ENCODE data around the gene EIF4EBP3.

Gene EIF4EBP3

DNA sequence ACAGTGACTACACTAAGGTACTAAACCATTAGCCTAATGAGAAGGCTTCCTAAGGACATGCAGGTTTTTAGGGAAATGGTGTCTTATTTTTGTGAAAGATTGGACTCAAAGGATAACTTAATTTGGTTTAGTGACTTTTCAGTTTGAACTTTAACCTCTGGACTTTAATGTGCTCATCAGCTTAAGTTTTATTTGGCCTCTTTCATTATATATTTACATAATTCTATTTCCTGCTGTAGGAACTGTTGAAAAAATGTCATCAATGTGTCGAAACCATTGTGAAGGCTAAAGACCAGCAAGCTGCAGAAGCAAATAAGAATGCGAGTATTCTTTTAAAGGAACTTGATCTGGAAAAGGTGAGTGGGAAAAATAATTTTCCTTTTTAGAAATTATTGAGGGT is 34.3 kb upstream of the EIF4EBP3 start:
- TF ChIP-seq, protein P1, sequence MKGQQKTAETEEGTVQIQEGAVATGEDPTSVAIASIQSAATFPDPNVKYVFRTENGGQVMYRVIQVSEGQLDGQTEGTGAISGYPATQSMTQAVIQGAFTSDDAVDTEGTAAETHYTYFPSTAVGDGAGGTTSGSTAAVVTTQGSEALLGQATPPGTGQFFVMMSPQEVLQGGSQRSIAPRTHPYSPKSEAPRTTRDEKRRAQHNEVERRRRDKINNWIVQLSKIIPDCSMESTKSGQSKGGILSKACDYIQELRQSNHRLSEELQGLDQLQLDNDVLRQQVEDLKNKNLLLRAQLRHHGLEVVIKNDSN (IDR thresholded peaks at IDR 0.05), result no peak
- TF ChIP-seq TCF12 (IDR thresholded peaks at IDR 0.05; ENCODE audit: low read depth) (no peak), CEBPB (IDR thresholded peaks at IDR 0.05) (no peak), FOXM1 (IDR thresholded peaks at IDR 0.05; ENCODE audit: borderline replicate concordance, low read depth) (no peak), TAF1 (IDR thresholded peaks at IDR 0.05; ENCODE audit: low read depth) (no peak), EGR1 (IDR thresholded peaks at IDR 0.05) (no peak)

DNA sequence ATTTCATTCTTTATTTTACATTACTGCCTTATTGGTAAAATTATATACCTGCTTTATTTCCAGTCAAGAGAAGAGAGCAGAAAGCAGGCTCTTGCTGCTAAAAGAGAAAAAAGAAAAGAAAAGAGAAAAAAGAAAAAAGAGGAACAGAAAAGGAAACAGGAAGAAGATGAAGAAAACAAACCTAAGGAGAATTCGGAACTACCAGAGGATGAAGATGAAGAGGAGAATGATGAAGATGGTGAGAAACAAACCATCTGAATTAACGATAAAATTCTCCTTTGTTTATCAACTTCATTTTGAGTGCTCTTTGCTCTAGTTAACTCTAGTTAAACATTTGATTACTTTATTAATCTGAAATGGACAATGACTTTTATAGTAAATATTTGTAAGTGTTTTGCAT is 23.5 kb upstream of the EIF4EBP3 start:
- no peak for TF ChIP-seq YY1 (IDR thresholded peaks at IDR 0.05; ENCODE audit: low read depth)

DNA sequence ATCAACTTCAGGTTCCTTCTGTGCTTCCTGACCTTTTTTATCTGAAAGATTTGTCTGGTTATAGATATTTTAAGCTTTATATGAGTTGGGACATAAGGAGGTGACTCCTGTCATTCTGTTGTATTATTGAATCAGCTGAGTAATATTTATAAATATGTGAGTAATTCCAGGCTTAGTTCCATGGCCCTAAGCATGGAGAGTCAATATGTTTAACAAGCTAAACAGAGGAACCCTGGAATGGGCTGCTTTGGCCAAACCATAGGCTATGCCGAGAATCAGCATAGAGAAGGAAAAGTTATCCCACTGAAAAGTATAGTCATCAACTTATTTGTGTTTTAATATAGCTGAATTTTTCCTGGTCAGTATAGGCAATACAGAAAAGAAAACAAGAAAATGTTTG is 7.2 kb upstream of the EIF4EBP3 start:
- TF ChIP-seq YY1 (IDR thresholded peaks at IDR 0.05; ENCODE audit: low read depth) (no peak), TCF12 (IDR thresholded peaks at IDR 0.05; ENCODE audit: low read depth) (no peak), EP300 (IDR thresholded peaks at IDR 0.05; ENCODE audit: borderline replicate concordance) (no peak), TAF1 (IDR thresholded peaks at IDR 0.05; ENCODE audit: low read depth) (no peak), RAD21 (IDR thresholded peaks at IDR 0.05; ENCODE audit: low read depth) (no peak), NFIC (IDR thresholded peaks at IDR 0.05) (no peak), CREB1 (IDR thresholded peaks at IDR 0.05; ENCODE audit: low read depth) (no peak), FOXM1 (IDR thresholded peaks at IDR 0.05; ENCODE audit: borderline replicate concordance, low read depth) (no peak), TEAD4 (IDR thresholded peaks at IDR 0.05) (no peak), EGR1 (IDR thresholded peaks at IDR 0.05) (no peak), ZBTB7A (IDR thresholded peaks at IDR 0.05; ENCODE audit: low read depth) (no peak), CEBPB (IDR thresholded peaks at IDR 0.05) (no peak)
- TF ChIP-seq, protein P2, sequence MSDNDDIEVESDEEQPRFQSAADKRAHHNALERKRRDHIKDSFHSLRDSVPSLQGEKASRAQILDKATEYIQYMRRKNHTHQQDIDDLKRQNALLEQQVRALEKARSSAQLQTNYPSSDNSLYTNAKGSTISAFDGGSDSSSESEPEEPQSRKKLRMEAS (IDR thresholded peaks at IDR 0.05), result no peak
- TF ChIP-seq, protein P3, sequence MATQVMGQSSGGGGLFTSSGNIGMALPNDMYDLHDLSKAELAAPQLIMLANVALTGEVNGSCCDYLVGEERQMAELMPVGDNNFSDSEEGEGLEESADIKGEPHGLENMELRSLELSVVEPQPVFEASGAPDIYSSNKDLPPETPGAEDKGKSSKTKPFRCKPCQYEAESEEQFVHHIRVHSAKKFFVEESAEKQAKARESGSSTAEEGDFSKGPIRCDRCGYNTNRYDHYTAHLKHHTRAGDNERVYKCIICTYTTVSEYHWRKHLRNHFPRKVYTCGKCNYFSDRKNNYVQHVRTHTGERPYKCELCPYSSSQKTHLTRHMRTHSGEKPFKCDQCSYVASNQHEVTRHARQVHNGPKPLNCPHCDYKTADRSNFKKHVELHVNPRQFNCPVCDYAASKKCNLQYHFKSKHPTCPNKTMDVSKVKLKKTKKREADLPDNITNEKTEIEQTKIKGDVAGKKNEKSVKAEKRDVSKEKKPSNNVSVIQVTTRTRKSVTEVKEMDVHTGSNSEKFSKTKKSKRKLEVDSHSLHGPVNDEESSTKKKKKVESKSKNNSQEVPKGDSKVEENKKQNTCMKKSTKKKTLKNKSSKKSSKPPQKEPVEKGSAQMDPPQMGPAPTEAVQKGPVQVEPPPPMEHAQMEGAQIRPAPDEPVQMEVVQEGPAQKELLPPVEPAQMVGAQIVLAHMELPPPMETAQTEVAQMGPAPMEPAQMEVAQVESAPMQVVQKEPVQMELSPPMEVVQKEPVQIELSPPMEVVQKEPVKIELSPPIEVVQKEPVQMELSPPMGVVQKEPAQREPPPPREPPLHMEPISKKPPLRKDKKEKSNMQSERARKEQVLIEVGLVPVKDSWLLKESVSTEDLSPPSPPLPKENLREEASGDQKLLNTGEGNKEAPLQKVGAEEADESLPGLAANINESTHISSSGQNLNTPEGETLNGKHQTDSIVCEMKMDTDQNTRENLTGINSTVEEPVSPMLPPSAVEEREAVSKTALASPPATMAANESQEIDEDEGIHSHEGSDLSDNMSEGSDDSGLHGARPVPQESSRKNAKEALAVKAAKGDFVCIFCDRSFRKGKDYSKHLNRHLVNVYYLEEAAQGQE (IDR thresholded peaks at IDR 0.05; ENCODE audit: low read depth), result no peak
- TF ChIP-seq, protein P1 (IDR thresholded peaks at IDR 0.05), result no peak

DNA sequence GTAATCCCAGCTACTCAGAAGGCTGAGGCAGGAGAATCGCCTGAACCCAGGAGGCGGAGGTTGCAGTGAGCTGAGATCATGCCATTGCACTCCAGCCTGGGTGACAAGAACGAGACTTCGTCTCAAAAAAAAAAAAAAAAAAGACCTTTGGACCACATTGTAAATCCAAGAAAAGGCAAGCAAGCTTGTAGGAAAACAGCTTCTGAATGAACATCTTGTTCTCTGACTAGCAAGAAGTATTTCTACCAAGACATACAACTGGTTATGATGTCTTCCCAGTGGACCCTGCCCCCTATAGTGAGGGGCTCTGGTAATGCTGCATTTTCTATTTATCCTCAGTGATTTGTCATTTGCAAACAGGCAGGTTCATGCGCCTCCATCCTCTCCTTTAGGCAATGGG is 4.5 kb upstream of the EIF4EBP3 start:
- TF ChIP-seq EP300 (IDR thresholded peaks at IDR 0.05; ENCODE audit: borderline replicate concordance), result no peak
- TF ChIP-seq ZBTB7A (IDR thresholded peaks at IDR 0.05; ENCODE audit: low read depth), result no peak
- TF ChIP-seq RAD21 (IDR thresholded peaks at IDR 0.05; ENCODE audit: low read depth), result no peak
- TF ChIP-seq CREB1 (IDR thresholded peaks at IDR 0.05; ENCODE audit: low read depth), result no peak
- TF ChIP-seq TEAD4 (IDR thresholded peaks at IDR 0.05), result no peak
- no peak for TF ChIP-seq YY1 (IDR thresholded peaks at IDR 0.05; ENCODE audit: low read depth)
- no peak for TF ChIP-seq TAF1 (IDR thresholded peaks at IDR 0.05; ENCODE audit: low read depth)
- TF ChIP-seq TCF12 (IDR thresholded peaks at IDR 0.05; ENCODE audit: low read depth), result no peak
- TF ChIP-seq NFIC (IDR thresholded peaks at IDR 0.05), result no peak
- TF ChIP-seq CEBPB (IDR thresholded peaks at IDR 0.05), result no peak
- no peak for TF ChIP-seq FOXM1 (IDR thresholded peaks at IDR 0.05; ENCODE audit: borderline replicate concordance, low read depth)
- no peak for TF ChIP-seq EGR1 (IDR thresholded peaks at IDR 0.05)
- TF ChIP-seq, protein P2 (IDR thresholded peaks at IDR 0.05), result no peak
- TF ChIP-seq, protein P3 (IDR thresholded peaks at IDR 0.05; ENCODE audit: low read depth), result no peak
- TF ChIP-seq, protein P1 (IDR thresholded peaks at IDR 0.05), result no peak

DNA sequence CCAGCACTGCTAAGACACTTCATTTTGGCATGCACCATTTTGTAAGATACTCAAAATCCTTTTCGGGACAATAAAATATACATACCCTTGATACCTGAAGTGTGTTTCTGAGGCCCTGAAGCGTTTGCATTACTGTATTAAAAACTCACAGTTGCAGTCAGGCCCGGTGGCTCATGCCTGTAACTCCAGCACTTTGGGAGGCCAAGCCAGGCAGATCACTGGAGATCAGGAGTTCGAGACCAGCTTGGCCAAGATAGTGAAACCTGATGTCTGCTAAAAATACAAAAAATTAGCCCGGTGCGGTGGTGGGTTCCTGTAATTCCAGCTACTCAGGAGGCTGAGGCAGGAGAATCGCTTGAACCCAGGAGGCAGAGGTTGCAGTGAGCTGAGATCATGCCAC is 2.5 kb upstream of the EIF4EBP3 start:
- TF ChIP-seq YY1 (IDR thresholded peaks at IDR 0.05; ENCODE audit: low read depth) (no peak), NFIC (IDR thresholded peaks at IDR 0.05) (no peak), EP300 (IDR thresholded peaks at IDR 0.05; ENCODE audit: borderline replicate concordance) (no peak), FOXM1 (IDR thresholded peaks at IDR 0.05; ENCODE audit: borderline replicate concordance, low read depth) (no peak), TEAD4 (IDR thresholded peaks at IDR 0.05) (no peak), RAD21 (IDR thresholded peaks at IDR 0.05; ENCODE audit: low read depth) (no peak), ZBTB7A (IDR thresholded peaks at IDR 0.05; ENCODE audit: low read depth) (no peak), CREB1 (IDR thresholded peaks at IDR 0.05; ENCODE audit: low read depth) (no peak), TCF12 (IDR thresholded peaks at IDR 0.05; ENCODE audit: low read depth) (no peak), TAF1 (IDR thresholded peaks at IDR 0.05; ENCODE audit: low read depth) (no peak)
- TF ChIP-seq, protein P2 (IDR thresholded peaks at IDR 0.05), result no peak
